ENCODE measurements around the gene ZNF683. TPM values are rescaled to one million over a fixed set of nuclear protein-coding genes. Genes with fewer than 3 reads are reported as not detected.

The ZNF683 gene
- total and polyA plus RNA-seq, 10 of the 15 experiments (the other 5 are each of a cell fraction or from before 2014, with no cell fraction given): not detected

GRCh38 chr1:26318338-26319064 is 54.0 kb downstream of the ZNF683 start (continued):
- TF ChIP-seq E4F1 (IDR thresholded peaks at IDR 0.05; ENCODE audit: borderline replicate concordance, partially characterized antibody): no peak
- TF ChIP-seq HDGF (IDR thresholded peaks at IDR 0.05): 0 out of 2 replicates have a peak, but pooled peaks have one; percentile 28
- no peak for TF ChIP-seq RB1 (IDR thresholded peaks at IDR 0.05; ENCODE audit: borderline replicate concordance)
- no peak for TF ChIP-seq PAX5 (IDR thresholded peaks at IDR 0.05; ENCODE audit: borderline replicate concordance, low read depth, low read length)
- TF ChIP-seq POLR2A (IDR thresholded peaks at IDR 0.05; ENCODE audit: low read depth, low read length): peak; percentile 44
- peak; percentile 14; the same call in 1 of the 2 replicates for TF ChIP-seq TCF3 (IDR thresholded peaks at IDR 0.05; ENCODE audit: borderline replicate concordance, insufficient read depth, low read depth, low read length)
- TF ChIP-seq, protein P1, sequence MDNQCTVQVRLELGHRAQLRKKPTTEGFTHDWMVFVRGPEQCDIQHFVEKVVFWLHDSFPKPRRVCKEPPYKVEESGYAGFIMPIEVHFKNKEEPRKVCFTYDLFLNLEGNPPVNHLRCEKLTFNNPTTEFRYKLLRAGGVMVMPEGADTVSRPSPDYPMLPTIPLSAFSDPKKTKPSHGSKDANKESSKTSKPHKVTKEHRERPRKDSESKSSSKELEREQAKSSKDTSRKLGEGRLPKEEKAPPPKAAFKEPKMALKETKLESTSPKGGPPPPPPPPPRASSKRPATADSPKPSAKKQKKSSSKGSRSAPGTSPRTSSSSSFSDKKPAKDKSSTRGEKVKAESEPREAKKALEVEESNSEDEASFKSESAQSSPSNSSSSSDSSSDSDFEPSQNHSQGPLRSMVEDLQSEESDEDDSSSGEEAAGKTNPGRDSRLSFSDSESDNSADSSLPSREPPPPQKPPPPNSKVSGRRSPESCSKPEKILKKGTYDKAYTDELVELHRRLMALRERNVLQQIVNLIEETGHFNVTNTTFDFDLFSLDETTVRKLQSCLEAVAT (IDR thresholded peaks at IDR 0.05): no peak
- TF ChIP-seq NR2F1 (conservative IDR thresholded peaks at IDR 0.05): peak; percentile 77; the same call in 1 of the 2 replicates
- TF ChIP-seq JUNB (IDR thresholded peaks at IDR 0.05): no peak
- TF ChIP-seq, protein P2, sequence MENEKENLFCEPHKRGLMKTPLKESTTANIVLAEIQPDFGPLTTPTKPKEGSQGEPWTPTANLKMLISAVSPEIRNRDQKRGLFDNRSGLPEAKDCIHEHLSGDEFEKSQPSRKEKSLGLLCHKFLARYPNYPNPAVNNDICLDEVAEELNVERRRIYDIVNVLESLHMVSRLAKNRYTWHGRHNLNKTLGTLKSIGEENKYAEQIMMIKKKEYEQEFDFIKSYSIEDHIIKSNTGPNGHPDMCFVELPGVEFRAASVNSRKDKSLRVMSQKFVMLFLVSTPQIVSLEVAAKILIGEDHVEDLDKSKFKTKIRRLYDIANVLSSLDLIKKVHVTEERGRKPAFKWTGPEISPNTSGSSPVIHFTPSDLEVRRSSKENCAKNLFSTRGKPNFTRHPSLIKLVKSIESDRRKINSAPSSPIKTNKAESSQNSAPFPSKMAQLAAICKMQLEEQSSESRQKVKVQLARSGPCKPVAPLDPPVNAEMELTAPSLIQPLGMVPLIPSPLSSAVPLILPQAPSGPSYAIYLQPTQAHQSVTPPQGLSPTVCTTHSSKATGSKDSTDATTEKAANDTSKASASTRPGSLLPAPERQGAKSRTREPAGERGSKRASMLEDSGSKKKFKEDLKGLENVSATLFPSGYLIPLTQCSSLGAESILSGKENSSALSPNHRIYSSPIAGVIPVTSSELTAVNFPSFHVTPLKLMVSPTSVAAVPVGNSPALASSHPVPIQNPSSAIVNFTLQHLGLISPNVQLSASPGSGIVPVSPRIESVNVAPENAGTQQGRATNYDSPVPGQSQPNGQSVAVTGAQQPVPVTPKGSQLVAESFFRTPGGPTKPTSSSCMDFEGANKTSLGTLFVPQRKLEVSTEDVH (IDR thresholded peaks at IDR 0.05; ENCODE audit: low read depth, partially characterized antibody): no peak
- no peak for TF ChIP-seq CREM (IDR thresholded peaks at IDR 0.05; ENCODE audit: low read depth)
- TF ChIP-seq CHD4 (IDR thresholded peaks at IDR 0.05): no peak
